H1 (cell line): ENCODE results near the gene SSPN. TPM values are rescaled to one million over a fixed set of nuclear protein-coding genes. Genes with fewer than 3 reads are reported as not detected.

Experiments used
- CTCF ChIA-PET: fragments of 300-600 bp; sonication (Branson Sonifier 250); formaldehyde crosslinking; loops from one replicate; lab custom pipeline; 2021; ENCODE audit not compliant: partially characterized antibody; lab: Charles Lee
- POLR2A ChIA-PET: fragments of 300-600 bp; sonication (Branson Sonifier 250); formaldehyde crosslinking; loops from one replicate; lab custom pipeline; 2021; ENCODE audit warnings: inconsistent platforms; ENCODE audit not compliant: partially characterized antibody; lab: Charles Lee
- DNase-seq, 2 experiments: peaks; one replicate each; pipeline versions ENCODE4 v3.0.0 to v3.0.0-alpha.2; 2010 to 2022; ENCODE audit warnings: low spot score in 2 of 2, low read depth in 1 of 2, mixed read lengths in 1 of 2
- FAIRE-seq: peaks from 2 replicates; lab custom pipeline; 2011; peaks lifted over from hg19 to GRCh38; lab: Jason Lieb, UNC
- H2AFZ ChIP-seq: 2 replicates; pipeline ENCODE4 v1.8.1; 2012; ENCODE audit warnings: low read length, inconsistent platforms
- H2AK5ac ChIP-seq: 2 replicates; pipeline ENCODE4 v1.6.1; 2013; ENCODE audit warnings: low read depth, low read length
- H2BK120ac ChIP-seq: replicated peaks from 2 replicates; pipeline ENCODE3; 2013; ENCODE audit warnings: low read depth, low read length, inconsistent platforms
- H2BK12ac ChIP-seq: 2 replicates; pipeline ENCODE4 v1.6.1; 2013; ENCODE audit warnings: low read depth, low read length
- H2BK15ac ChIP-seq: 2 replicates; pipeline ENCODE4 v1.6.1; 2013; ENCODE audit warnings: low read length
- H2BK20ac ChIP-seq: 2 replicates; pipeline ENCODE4 v1.6.1; 2013; ENCODE audit warnings: low read length
- H2BK5ac ChIP-seq: 2 replicates; pipeline ENCODE4 v1.6.1; 2013; ENCODE audit warnings: low read depth, low read length
- H3K14ac ChIP-seq: 2 replicates; pipeline ENCODE4 v1.6.1; 2013; ENCODE audit warnings: inconsistent platforms; ENCODE audit not compliant: insufficient read length
- H3K18ac ChIP-seq: 2 replicates; pipeline ENCODE4 v1.6.1; 2013; ENCODE audit warnings: low read length; ENCODE audit errors: extremely low read depth
- H3K23ac ChIP-seq: 2 replicates; pipeline ENCODE4 v1.6.1; 2013; ENCODE audit warnings: inconsistent platforms; ENCODE audit not compliant: insufficient read length
- H3K23me2 ChIP-seq: 2 replicates; pipeline ENCODE4 v1.6.1; 2013; ENCODE audit warnings: low read depth, low read length
- H3K27ac ChIP-seq: 2 replicates; pipeline ENCODE4 v1.6.1; 2011; ENCODE audit warnings: low read depth, low read length, inconsistent platforms
- H3K27me3 ChIP-seq, 4 experiments: replicated peaks in 1 of 4; 1 replicate in 1 of 4; 2 replicates in 3 of 4; pipeline versions ENCODE4 v1.6.1 to v1.8.1; 2011 to 2013; ENCODE audit warnings: low read length in 3 of 4, mild to moderate bottlenecking in 3 of 4, inconsistent platforms in 2 of 4, mixed read lengths in 2 of 4, moderate library complexity in 1 of 4; ENCODE audit not compliant: control insufficient read depth in 3 of 4, insufficient read depth in 3 of 4; ENCODE audit errors: extremely low read depth in 1 of 4
- H3K36me3 ChIP-seq, 4 experiments: 2 replicates each; pipeline versions ENCODE4 v1.6.1 to v1.8.1; 2011 to 2013; ENCODE audit warnings: mild to moderate bottlenecking in 4 of 4, low read length in 3 of 4, moderate library complexity in 2 of 4, control low read depth in 1 of 4, inconsistent platforms in 1 of 4; ENCODE audit not compliant: insufficient read depth in 4 of 4, control insufficient read depth in 2 of 4
- H3K4ac ChIP-seq: replicated peaks from 2 replicates; pipeline ENCODE3; 2013; ENCODE audit warnings: low read length, low read depth, mixed read lengths, inconsistent platforms; ENCODE audit not compliant: insufficient read length
- H3K4me1 ChIP-seq, 4 experiments: replicated peaks in 1 of 4; 1 replicate in 1 of 4; 2 replicates in 3 of 4; pipeline versions ENCODE4 v1.6.1 to v1.8.1; 2011 to 2013; ENCODE audit warnings: low read length in 3 of 4, inconsistent platforms in 2 of 4, mixed read lengths in 1 of 4; ENCODE audit not compliant: insufficient read depth in 4 of 4, control insufficient read depth in 3 of 4
- H3K4me2 ChIP-seq, 2 experiments: 2 replicates each; pipeline versions ENCODE4 v1.6.1 to v1.8.1; 2011 to 2013; ENCODE audit warnings: low read depth in 2 of 2, low read length in 2 of 2, control low read depth in 1 of 2, inconsistent platforms in 1 of 2, mild to moderate bottlenecking in 1 of 2; ENCODE audit not compliant: insufficient read depth in 1 of 2
- H3K4me3 ChIP-seq, 4 experiments: fragments of 200-600, 300-600 bp in 1 of 4; sonication (generic), shearing (Covaris generic), sonication (Bioruptor Twin) in 1 of 4; 2 replicates each; pipeline versions ENCODE4 v1.5.1 to v1.8.1; 2011 to 2016; ENCODE audit warnings: low read length in 4 of 4, low read depth in 3 of 4, control low read depth in 2 of 4, inconsistent platforms in 2 of 4, mild to moderate bottlenecking in 2 of 4, mixed read lengths in 1 of 4, moderate library complexity in 1 of 4; ENCODE audit not compliant: insufficient read depth in 2 of 4; ENCODE audit errors: extremely low read depth in 1 of 4
- H3K56ac ChIP-seq: replicated peaks from 2 replicates; pipeline ENCODE3; 2013; ENCODE audit warnings: low read depth, mild to moderate bottlenecking, mixed read lengths, low read length, inconsistent platforms; ENCODE audit not compliant: insufficient read length
- H3K79me1 ChIP-seq: 2 replicates; pipeline ENCODE4 v1.6.1; 2013; ENCODE audit warnings: low read depth, low read length, control low read depth
- H3K79me2 ChIP-seq, 2 experiments: 2 replicates each; pipeline versions ENCODE4 v1.6.1 to v1.8.1; 2012 to 2013; ENCODE audit warnings: low read length in 2 of 2, mild to moderate bottlenecking in 2 of 2, inconsistent platforms in 1 of 2; ENCODE audit not compliant: insufficient read depth in 2 of 2, control insufficient read depth in 1 of 2
- H3K9ac ChIP-seq, 4 experiments: replicated peaks in 1 of 4; 1 replicate in 1 of 4; 2 replicates in 3 of 4; pipeline versions ENCODE4 v1.6.1 to v1.8.1; 2011 to 2013; ENCODE audit warnings: low read depth in 3 of 4, low read length in 3 of 4, control low read depth in 2 of 4, mild to moderate bottlenecking in 2 of 4, moderate library complexity in 2 of 4, inconsistent platforms in 1 of 4; ENCODE audit errors: extremely low read depth in 1 of 4
- H3K9me3 ChIP-seq, 2 experiments: 2 replicates each; pipeline versions ENCODE4 v1.6.1 to v1.8.1; 2012 to 2013; ENCODE audit warnings: mild to moderate bottlenecking in 2 of 2, moderate library complexity in 2 of 2, control low read depth in 1 of 2, inconsistent platforms in 1 of 2, low read depth in 1 of 2, low read length in 1 of 2, mixed read lengths in 1 of 2; ENCODE audit not compliant: insufficient read depth in 2 of 2
- H4K20me1 ChIP-seq, 2 experiments: replicated peaks in 1 of 2; 2 replicates each; pipeline versions ENCODE3 to v1.8.1; 2011 to 2013; ENCODE audit warnings: inconsistent platforms in 2 of 2, low read length in 2 of 2, mild to moderate bottlenecking in 1 of 2; ENCODE audit not compliant: insufficient read depth in 2 of 2, control insufficient read depth in 1 of 2
- H4K5ac ChIP-seq: 2 replicates; pipeline ENCODE4 v1.6.1; 2013; ENCODE audit warnings: low read length, low read depth, mixed read lengths, inconsistent platforms; ENCODE audit not compliant: insufficient read length
- H4K8ac ChIP-seq: 2 replicates; pipeline ENCODE4 v1.8.0; 2013; ENCODE audit warnings: mild to moderate bottlenecking, moderate library complexity, low read length, inconsistent platforms; ENCODE audit not compliant: insufficient read depth; ENCODE audit errors: extremely low read depth
- H4K91ac ChIP-seq: replicated peaks from 2 replicates; pipeline ENCODE3; 2013; ENCODE audit warnings: low read length, mixed read lengths, inconsistent platforms; ENCODE audit not compliant: insufficient read length
- CHD2 ChIP-seq: IDR thresholded peaks from 2 replicates; pipeline ENCODE4 v1.6.1; 2012; ENCODE audit warnings: low read length, improper control_type of control experiment
- WGBS, 2 experiments: shearing (Covaris generic) in 1 of 2; methylation state at CpG; one replicate each; pipeline versions ENCODE4 v1.1.6 to v1.1.7; 2013 to 2015; ENCODE audit warnings: low lambda C conversion rate in 2 of 2, mixed read lengths in 2 of 2, inconsistent platforms in 1 of 2, low coverage in 1 of 2, missing lambda C conversion rate in 1 of 2; ENCODE audit not compliant: insufficient replicate concordance in 2 of 2, insufficient coverage in 1 of 2, insufficient read length in 1 of 2; ENCODE audit errors: extremely low coverage in 1 of 2, missing lambda C conversion rate in 1 of 2; 5-methylcytosine and 5-hydroxymethylcytosine counted together
- polyA plus RNA-seq, 7 experiments: library from polyadenylated mRNA; depleted of rRNA in 3 of 7; stranded (reverse) in 5 of 7; unstranded in 2 of 7; fragments of >200 nt in 5 of 7; fragments of 200-250 nt in 2 of 7; gene quantifications; 1 replicate in 5 of 7; 2 replicates in 1 of 7; 4 replicates in 1 of 7; pipeline versions ENCODE4 v1.2.1 to v1.2.3, GENCODE V29; 2011 to 2013; ENCODE audit warnings: missing spikeins in 2 of 7, mixed read lengths in 2 of 7
- total RNA-seq: library from RNA; stranded (reverse); fragmentation: NEBNext Ultra II Directional; extraction: Animal tissue kit (Norgen Biotek cat#: 25700); gene quantifications from 2 replicates; pipeline ENCODE4 v1.2.1, GENCODE V29; 2021

The SSPN gene
- total and polyA plus RNA-seq, 2 of the 8 experiments (the other 6 are each of a cell fraction or from before 2014, with no cell fraction given) = 0.86 to 1.8 TPM

DNA sequence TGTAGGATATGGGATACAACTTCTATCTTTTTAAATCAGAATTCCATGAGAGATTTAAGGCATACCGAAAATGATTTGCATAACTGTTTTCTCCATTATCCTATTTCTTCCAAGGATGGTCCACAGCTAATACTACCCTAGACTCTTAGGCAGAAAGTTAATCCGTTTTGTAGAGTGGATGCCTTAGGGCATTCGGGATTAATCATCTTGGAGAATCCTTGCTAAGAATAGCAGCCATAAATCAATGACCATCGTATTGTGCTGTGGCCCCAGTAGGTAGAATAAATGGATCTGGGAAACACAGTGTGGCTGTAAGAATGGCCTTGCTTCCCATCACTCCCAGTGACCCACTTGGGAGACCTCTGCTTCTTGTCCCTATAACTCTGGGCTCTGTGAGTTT is 99.6 kb downstream of the SSPN start:
- H3K36me3 ChIP-seq = no peaks in the 10 kb centered on the region
- ChIA-PET CTCF (no interaction called here), POLR2A (no interaction called here)
- H2BK5ac ChIP-seq = no peak overlapping the region
- no peak overlapping the region for H3K27ac ChIP-seq
- 96% methylated on average over 4 of the region's 4 CpGs; no CpG with 5 or more reads in 1 of the 2 experiments for WGBS, 2 experiments
- H2AFZ ChIP-seq = no peak overlapping the region
- no peak overlapping the region for H3K9ac ChIP-seq
- no peak overlapping the region for H2BK15ac ChIP-seq
- H3K56ac ChIP-seq = no peak overlapping the region
- FAIRE-seq = no peak
- no peaks in the 10 kb centered on the region for H3K79me2 ChIP-seq
- no peak overlapping the region for H3K14ac ChIP-seq
- no peak overlapping the region for H3K4me3 ChIP-seq
- H2BK120ac ChIP-seq = no peak overlapping the region
- no peaks in the 10 kb centered on the region for H3K4me1 ChIP-seq
- no peak overlapping the region for H3K4ac ChIP-seq
- H2BK20ac ChIP-seq = no peak overlapping the region
- TF ChIP-seq CHD2 = no peak
- no peak overlapping the region for H3K23ac ChIP-seq
- no peaks in the 10 kb centered on the region for H3K23me2 ChIP-seq
- H2BK12ac ChIP-seq = no peak overlapping the region
- DNase-seq = no peak
- no peak overlapping the region for H4K5ac ChIP-seq
- H3K9me3 ChIP-seq = no peaks in the 10 kb centered on the region
- no peak overlapping the region for H3K18ac ChIP-seq
- H3K4me2 ChIP-seq = no peak overlapping the region
- H4K91ac ChIP-seq = no peak overlapping the region
- no peaks in the 10 kb centered on the region; a peak in 2 of 7 replicates for H3K27me3 ChIP-seq
- H2AK5ac ChIP-seq = no peak overlapping the region
- no peaks in the 10 kb centered on the region for H4K20me1 ChIP-seq
- no peak overlapping the region for H4K8ac ChIP-seq
- no peaks in the 10 kb centered on the region for H3K79me1 ChIP-seq
